GM18499 (cell line): ENCODE data around the gene CIAO2A.
"Not testable (repeated sequence)": the region's sequence is repeated elsewhere in the genome, so short reads cannot be mapped to it uniquely, and the experiment has no call there.

Source experiments
- ATAC-seq: cut with Tn5 transposase; IDR thresholded peaks from one replicate; pipeline ENCODE4 v1.9.1; 2021; ENCODE audit warnings: moderate number of reproducible peaks; ENCODE audit not compliant: insufficient read depth, unreplicated experiment

The CIAO2A gene, protein sequence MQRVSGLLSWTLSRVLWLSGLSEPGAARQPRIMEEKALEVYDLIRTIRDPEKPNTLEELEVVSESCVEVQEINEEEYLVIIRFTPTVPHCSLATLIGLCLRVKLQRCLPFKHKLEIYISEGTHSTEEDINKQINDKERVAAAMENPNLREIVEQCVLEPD

DNA sequence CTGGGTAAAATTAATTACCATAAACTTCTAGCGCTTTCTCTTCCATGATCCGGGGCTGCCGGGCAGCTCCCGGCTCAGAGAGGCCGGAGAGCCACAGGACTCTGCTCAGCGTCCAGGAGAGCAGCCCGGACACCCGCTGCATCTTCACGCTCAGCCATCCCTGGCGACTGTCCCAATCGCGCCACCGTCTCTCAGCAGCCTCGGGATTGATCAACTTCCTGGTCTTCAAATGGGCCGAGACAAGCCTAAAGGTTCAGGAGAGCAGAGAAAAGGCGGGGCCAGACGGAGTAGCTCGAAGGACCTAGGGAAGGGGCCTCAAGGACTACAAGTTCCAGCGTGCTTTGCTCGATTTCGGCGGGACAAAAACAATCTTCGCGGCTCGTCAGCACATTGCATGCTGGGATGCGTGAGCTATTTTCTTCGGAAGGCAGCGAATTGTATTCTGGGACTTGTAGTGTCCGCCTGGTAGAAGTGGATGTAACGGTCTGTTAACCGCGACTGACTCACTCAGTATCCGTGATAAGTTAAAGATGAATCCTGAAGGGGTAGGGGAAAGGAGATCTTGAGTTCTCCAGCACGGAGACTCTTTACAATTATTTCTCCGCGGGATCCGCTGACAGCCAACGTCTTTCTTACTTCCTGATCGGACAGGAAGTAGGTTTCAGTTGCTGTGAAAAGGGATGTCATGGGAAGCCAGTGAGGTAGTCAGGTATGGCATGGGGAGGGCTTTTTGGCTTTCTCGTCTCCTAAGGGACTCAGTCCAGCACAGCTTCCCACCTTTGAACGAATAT lies at the start of gene CIAO2A:
TSS of gene CIAO2A (minus strand) at position 212 of the 791 bp plus-strand sequence. CDS start at position 142, 70 bp downstream.
- peak; percentile 38 for ATAC-seq

DNA sequence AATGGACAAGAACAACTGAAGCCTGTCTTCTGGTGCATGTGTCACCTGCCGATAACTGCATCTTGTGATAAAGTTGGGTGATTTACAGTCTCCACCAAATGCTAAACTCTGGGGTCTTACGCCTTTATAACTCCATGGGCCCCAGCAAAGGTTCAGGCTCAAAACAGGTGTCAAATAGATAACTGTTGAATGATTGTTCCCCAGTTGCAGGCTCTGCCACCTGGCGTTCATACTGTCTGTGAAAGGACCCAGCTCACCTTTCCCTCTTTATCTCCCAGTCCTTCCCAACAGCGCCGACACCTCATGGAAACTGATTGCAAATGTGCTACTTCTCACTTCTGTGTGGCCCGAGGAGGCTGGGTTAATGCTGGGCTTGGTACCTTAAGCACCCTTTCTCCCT lies 49.6 kb upstream of the CIAO2A start:
- ATAC-seq: no peak

DNA sequence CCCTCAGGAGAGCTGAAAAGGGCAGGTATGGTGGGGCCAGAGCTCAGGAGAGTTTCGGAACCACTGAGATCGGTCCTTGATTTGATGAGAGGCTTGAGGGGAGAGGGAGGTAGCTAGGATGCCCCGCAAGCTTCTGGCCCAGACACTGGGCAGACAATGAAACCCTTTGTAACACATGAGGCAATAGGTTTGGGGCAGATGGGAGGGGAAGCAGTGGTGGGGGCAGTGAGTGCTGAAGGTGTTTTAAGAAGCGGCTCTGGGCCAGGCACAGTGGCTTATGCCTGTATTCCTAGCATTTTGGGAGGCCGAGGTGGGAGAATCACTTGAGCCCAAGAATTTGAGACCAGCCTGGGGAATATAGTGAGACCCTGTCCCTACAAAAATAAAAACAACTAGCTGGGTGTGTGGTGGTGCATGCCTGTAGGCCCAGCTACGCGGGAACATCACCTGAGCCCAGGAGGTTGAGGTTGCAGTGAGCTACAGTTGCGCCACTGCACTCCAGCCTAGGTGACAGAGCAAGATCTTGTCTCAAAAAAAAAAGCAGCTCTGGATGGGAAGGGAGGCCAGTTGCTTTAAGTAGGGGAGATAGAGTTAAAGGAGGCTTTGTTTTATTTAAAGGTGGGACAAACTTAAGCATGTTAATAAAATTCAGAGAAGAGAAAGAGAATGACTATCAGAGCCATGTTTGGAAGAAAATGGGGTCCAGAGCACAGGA lies 48.3 kb upstream of the CIAO2A start:
- ATAC-seq: no peak

DNA sequence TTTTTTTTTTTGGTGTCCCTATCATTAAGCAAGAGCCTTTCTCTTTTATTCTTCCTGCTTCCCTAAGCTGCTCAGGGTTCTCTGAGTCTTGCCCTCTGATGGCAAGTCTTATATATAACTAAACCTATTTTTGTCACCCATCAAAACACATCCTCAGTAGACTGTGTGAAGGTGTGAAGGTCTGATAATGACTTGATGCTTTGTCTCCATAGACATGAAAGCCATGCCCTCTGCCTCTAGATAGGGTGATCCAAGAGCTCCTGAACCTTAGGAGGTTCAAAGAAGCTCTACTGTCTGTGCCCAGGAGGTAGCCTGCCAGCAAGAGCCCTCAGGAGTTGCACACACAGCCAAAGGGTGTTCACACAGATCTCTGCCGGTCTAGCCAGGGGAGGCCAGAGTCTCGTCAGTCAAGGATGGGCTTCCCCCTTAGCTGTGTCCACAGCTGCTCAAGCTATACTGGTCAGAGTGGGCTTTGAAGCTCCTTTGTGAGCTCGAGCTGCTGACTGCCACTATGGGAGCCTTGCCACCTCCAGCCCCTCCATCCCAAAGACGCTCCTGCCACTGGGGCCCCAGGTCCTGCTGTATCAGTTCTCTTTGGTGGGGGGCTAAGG lies 44.8 kb upstream of the CIAO2A start:
- ATAC-seq: no peak

DNA sequence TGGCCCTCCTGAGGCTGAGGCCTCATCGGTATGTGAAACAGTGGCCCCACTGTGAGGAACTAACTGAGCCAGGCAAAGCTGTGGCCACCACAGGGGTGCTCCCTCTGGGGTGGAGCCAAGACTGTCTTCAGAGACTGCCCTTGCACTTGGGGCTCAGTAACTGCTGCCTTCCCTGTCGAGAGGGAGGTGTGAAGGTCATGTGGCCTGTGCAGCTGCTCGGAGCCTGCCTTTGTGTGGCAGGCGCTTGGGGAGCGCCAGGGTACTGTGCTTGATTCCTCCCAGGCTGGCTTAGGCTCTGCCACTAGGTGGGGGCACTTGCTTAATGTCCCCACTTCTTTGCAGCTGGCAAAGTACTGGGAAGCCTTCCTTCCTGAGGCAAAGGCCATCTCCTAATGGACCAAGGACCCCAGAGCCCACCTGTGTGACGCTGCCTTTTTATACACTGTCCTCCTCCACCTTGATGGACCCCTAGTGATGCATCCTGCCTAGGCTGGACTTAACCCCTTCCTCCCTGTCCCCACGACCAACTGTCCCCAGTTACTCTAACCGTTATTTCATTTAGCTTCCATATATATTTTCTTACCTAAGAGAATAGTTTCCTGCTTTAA lies 43.7 kb upstream of the CIAO2A start:
- no peak for ATAC-seq

DNA sequence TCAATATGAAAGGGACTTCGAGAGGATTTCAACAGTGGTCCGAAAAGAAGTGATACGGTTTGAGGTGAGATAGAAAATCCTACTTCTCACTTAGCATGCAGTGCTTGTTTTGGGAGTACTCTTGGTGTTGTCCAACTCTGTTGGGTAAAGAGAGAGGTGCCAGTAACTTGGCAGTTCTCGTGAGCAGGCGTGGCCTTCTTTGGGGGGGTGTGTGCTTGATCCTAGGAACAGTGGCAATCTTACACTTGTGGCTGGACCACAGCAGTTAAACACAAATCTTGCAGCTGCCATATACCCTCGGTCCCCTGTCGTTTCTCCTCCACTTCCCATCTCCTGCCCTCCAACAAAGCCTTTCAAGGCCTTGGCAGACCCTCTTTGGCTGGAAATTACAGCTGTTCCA lies 42.7 kb upstream of the CIAO2A start:
- ATAC-seq: no peak

DNA sequence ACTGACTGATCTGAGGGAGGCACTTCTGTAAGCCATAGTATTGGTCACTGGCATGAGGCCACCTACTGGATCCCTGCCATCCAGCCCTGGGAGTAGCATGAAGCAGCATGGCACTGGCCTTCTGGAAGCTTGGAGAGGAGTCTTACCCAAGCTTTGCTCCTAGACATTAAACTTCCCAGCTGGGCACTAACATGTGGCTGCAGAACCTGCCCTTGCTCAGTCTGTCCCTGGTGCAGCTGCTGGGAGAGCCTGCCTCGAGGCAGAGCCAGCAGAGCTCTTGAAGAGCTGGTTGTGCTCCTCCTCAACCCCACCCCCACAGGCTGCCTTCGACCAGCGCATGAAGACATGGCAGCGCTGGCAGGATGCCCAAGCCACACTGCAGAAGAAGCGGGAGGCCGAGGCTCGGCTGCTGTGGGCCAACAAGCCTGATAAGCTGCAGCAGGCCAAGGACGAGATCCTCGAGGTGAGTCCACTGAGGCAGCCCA lies 40.7 kb upstream of the CIAO2A start:
- ATAC-seq: no peak

DNA sequence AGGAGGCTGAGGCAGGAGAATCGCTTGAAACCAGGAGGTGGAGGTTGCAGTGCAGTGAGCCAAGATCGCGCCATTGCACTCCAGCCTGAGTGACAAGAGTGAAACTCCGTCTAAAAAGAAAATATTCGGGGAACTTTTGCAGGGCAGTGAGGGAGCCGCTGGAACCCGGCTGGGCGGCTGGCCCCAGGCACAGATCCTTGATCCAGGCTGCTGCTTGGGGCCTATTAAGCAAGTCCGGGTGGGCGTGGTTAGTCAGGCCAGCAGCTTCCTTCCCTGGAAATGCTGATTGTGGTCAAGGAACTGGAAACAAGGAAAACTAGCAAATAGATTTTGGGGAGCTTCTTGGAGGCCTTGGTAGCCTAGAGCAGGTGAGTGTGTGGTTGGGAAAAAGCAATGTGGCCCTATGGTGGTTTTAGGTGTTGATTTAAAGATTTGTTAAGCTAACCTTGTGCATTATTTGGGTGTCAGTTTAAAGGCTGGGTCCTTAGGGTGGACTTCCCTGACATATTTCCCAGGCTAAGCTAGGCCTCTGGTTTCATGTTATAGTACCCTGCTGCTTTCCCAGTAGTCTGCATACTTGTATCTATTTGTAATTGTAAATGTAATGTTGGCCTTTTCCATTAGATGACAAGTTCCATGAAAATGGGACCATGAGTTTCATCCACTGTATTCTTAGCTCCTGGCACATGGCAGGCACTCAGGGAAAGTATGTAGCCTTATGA lies 40.1 kb upstream of the CIAO2A start:
- no peak for ATAC-seq

DNA sequence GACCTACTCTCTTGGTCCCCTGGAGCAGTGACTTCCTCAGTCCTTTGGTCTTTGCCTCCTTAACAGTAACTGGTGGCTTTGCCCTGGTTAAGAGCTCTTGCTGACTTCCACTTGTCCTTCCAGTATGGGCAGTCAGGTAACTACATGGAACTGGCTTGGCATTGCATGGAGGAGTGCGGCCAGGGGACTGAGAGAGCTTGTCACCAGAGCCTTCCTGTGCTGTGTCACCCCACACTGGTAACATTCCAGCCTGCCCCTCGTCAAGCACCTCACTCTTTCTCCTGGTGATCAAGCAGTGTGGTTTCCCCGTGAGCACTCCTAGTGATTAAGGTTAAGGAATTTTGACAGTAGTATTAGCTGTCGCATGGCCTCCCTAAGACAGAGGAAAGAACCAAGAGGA lies 38.6 kb upstream of the CIAO2A start:
- ATAC-seq: no peak

DNA sequence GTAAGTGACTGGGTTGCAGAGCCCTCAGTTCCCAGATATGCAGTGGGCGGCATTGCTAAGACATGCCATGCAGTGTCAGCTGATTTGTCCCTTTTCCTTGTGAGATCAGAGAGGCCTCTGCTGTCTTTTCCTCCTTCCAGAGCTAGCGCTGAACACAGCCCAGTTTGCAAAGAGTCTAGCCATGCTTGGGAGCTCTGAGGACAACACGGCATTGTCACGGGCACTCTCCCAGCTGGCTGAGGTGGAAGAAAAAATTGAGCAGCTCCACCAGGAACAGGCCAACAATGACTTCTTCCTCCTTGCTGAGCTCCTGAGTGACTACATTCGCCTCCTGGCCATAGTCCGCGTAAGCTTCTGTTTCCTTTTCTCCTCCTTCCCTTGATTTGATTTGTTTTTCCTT lies 37.9 kb upstream of the CIAO2A start:
- no peak for ATAC-seq

DNA sequence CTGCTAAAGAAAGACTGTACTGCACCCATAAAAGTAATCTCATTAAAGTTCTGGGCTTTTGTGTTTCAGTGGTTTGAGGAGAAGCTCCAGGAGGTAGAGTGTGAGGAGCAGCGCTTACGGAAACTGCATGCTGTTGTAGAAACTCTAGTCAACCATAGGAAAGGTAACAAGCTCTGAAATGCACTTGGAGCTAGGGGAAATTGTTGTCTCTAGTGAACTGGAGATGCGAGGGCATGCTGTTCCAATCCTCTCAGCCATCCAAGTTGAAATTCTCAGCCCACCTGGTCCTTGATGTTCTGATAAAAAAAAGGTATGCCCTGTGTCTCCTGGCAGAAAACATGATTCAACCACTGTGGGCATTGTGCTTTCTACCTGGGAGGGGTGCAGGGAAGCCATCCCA lies 36.5 kb upstream of the CIAO2A start:
- no peak for ATAC-seq

DNA sequence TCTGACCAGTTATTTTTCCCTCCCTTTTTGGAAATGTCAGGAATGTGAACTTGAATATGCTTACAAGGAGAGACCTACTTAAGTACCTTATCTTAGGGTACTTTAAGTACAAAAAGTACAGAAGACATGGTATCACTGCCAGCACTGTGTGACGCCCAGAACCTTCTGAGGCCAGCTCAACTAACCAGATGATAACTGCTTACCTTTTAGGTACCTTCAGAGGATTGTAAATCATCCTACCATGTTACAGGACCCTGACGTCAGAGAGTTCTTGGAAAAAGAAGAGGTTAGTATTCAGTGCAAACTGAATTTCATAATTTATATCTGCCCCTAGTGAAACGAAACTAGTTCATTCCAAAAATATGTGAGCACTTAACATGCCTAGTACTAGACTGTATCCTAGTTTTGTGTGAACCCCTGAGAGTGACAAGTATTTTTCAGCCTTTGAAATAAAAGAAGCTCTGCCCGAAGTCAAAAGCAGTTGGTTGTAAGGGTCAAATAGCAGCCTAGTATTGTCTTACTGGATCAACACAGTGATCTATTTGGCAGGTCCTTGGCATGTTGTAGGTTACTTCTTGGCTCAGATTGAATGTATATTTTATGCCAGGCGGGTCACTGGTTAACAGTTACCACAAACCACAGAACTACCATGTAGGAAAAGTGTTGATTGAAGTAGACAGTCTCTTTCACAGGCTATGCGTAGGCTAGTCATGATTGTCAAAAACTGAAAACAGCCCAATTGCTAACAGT lies 34.1 kb upstream of the CIAO2A start:
- no peak for ATAC-seq

DNA sequence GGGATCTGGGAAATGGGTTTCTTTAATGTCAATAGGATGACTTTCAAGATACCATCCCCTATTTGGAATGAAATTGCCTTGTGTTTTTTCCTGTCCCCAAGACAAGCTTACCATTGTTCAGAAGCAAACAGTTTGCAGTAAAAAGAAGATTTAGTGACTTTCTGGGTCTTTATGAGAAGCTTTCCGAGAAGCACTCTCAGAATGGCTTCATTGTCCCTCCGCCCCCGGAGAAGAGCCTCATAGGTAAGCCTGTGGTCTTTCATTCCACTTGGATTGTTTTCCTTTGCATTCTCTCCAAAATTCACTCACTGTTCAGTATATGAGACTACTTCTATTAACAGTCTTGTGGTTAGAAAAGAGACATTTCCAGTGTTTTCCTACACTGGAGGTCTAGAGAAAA lies 32.3 kb upstream of the CIAO2A start:
- no peak for ATAC-seq

DNA sequence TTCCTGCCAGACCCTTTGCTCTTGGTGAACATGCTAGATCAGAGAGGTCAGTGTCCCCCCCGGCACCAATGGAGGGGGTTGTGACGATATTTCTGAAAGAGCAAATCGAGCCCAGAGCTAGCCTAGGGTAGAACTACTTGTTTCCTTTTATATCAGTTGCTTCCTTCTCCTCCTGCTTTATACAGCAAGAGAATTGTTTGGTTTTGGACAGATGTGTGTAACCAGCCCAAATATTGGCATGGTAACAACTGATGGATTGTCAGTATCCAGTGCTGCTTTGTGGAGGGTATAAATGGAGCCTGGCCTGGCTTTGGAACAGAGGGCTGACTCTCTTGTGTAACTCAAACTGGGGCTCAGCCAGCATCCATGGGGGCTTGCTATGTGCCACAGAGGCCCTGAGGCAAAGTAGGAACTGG lies 29.3 kb upstream of the CIAO2A start:
- ATAC-seq: no peak

DNA sequence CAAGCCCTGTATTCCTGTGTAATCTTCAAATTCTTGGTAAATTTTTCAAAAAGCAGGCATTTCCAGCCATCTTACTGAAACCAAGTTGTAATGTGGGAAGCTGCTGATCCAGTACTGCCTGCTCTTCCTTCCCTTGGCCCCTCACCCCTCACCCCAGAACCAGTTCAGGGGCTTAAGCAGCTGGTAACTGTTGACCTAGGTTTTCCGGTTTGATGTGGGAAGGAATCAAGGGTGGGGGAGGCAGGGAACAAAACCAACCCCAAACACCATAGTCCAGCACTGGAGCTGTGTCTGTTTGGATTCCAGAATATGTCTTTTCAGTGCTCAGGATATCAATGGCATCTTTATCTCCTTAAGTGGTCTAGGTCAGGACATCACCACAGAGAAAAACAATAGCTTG lies 28.8 kb upstream of the CIAO2A start:
- no peak for ATAC-seq

DNA sequence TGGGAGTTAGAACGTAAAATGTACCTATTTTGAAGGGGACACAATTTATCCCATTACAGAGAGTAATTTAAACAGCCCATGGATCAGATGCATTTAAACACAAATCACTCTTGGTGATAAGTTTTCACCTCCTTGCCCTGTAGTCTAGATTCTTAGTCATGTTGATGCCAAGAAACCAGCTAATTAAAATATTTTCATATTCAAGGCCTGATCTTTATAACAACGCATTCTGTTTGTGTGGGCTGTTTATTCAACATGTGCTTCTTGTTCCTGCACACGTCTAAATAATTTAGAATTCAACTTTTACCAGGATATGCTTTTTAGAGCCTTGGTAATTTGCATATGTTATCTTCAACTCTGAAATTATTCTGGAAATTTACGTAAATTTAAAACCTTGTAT lies 28.0 kb upstream of the CIAO2A start:
- no peak for ATAC-seq

DNA sequence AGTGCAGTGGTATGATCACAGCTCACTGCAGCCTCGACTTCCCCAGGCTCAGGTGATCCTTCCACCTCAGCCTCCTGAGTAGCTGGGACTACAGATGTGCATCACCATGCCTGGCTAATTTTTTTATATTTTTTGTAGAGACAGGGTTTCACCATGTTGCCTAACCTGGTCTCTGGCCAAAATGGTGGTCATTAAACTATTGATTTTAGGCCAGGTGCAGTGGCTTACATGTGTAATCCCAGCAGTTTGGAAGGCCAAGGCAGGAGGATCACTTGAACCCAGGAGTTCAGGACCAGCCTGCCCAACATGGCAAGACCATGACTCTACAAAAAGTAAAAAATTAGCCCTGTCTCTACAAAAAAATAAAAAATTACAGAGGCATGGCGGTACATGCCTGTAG lies 26.7 kb upstream of the CIAO2A start:
- ATAC-seq: not testable (repeated sequence)

DNA sequence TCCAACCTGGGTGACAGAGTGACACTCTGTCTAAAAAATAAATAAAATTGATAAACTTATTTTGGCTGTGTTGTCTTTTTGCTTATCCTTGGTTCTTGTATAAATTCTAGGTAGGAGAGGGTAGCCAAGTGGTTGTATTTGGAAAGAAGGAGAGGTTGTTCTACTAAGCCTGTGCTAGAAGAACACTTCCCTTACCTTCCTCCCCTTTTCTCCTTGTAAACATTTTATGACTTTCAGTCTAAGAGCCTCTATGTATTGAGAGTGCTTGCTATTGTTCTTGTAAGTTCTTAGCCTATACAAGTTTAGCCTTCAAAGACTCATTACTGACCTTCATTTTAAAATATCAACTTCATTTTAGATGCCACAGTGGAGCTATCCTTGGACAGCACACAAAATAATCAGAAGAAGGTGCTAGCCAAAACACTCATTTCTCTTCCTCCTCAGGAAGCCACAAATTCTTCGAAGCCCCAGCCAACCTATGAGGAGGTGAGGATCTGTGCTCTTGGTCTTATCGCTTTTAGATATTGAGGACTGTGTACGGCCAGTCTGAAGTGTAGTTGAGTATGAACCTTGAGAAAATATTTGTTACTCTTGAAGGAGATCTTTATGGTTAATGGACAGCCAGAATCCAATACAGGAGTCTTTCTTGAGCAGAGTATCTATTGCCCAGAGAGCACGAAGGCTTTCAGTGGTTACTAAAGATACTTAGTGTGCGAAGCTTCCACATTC lies 24.3 kb upstream of the CIAO2A start:
- no peak for ATAC-seq

DNA sequence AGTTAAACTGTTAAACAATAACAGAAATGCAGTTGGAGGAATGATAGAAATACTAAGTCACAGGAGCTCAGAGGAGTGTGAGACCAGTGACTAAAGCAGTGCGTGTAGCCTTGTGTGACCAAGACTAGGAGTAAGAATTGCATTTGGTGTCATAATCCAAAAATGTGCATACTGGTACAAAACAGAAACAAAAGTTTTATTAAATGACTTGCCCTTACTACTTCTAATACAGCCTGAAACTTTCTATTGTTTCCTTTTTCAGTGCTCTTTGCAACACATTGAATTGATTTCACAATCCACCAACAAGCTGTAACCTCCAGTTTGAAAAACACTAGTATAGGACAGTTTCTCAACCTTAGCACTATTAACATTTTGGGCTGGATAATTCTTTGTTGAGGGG lies 19.3 kb upstream of the CIAO2A start:
- no peak for ATAC-seq
